Forelimb muscle (tissue), 1 donor: ENCODE results near the gene RSAD1. TPM values are rescaled to one million over a fixed set of nuclear protein-coding genes. Genes with fewer than 3 reads are reported as not detected.

Experiments used
- polyA plus RNA-seq: library from polyadenylated mRNA; unstranded; fragments of 120-200 nt; gene quantifications from one replicate; pipeline ENCODE4 v1.2.1, GENCODE V29; 2013; ENCODE audit not compliant: insufficient read length

Gene RSAD1
- polyA plus RNA-seq, 1 donor, result 37.3 TPM

Other genes with a start within 250 kb of the RSAD1 start
- 0.76 TPM for gene TMEM92, start 204.4 kb upstream of the RSAD1 start, polyA plus RNA-seq
- 26.2 TPM for gene XYLT2, start 132.7 kb upstream of the RSAD1 start, polyA plus RNA-seq
- gene MRPL27, start 105.7 kb upstream of the RSAD1 start, polyA plus RNA-seq, result 52.8 TPM
- 4.8 TPM for gene EME1, start 105.6 kb upstream of the RSAD1 start, polyA plus RNA-seq
- gene LRRC59, start 81.3 kb upstream of the RSAD1 start, polyA plus RNA-seq, result 44.4 TPM
- gene ACSF2, start 52.6 kb upstream of the RSAD1 start, polyA plus RNA-seq, result 62.3 TPM
- 4.0 TPM for gene CHAD, start 10.0 kb upstream of the RSAD1 start, polyA plus RNA-seq
- gene MYCBPAP, start 29.6 kb downstream of the RSAD1 start, polyA plus RNA-seq, result 0.52 TPM
- 0.97 TPM for gene EPN3, start 53.9 kb downstream of the RSAD1 start, polyA plus RNA-seq
- 24.3 TPM for gene SPATA20, start 68.3 kb downstream of the RSAD1 start, polyA plus RNA-seq
- 6.6 TPM for gene CACNA1G, start 81.9 kb downstream of the RSAD1 start, polyA plus RNA-seq
- 0.39 TPM for gene ABCC3, start 156.0 kb downstream of the RSAD1 start, polyA plus RNA-seq
- 44.4 TPM for gene ANKRD40, start 229.1 kb downstream of the RSAD1 start, polyA plus RNA-seq
- gene LUC7L3, start 240.7 kb downstream of the RSAD1 start, polyA plus RNA-seq, result 299 TPM